Panc1 (cell line): ENCODE results near the gene AHSP. TPM values are rescaled to one million over a fixed set of nuclear protein-coding genes. Genes with fewer than 3 reads are reported as not detected.

Experiments
- ATAC-seq: fragments of 200-7000 bp; cut with Tn5 transposase; 2 replicates; pipeline ENCODE4 v1.9.1; 2020; ENCODE audit warnings: mild to moderate bottlenecking, moderate library complexity
- BruUV-seq: library from RNA; stranded (reverse); fragments of 400-500 nt; replicated peaks from 2 replicates; lab custom pipeline; 2021; lab: Mats Ljungman, UMichigan
- CTCF ChIA-PET: fragments of 300-600 bp; sonication (Branson Sonifier 250); formaldehyde crosslinking; loops from one replicate; lab custom pipeline; 2022; ENCODE audit warnings: antibody characterized with exemption; lab: Charles Lee
- POLR2A ChIA-PET: fragments of 300-600 bp; sonication (Branson Sonifier 250); formaldehyde crosslinking; loops from one replicate; lab custom pipeline; 2022; ENCODE audit warnings: antibody characterized with exemption; lab: Charles Lee
- DNase-seq: peaks from one replicate; pipeline ENCODE4 v3.0.0-alpha.2; 2010; ENCODE audit warnings: low read depth, low spot score
- H3K27ac ChIP-seq: 2 replicates; pipeline ENCODE4 v1.5.1; 2011; ENCODE audit warnings: mild to moderate bottlenecking, low read length, inconsistent platforms
- H3K27me3 ChIP-seq: fragments of 200-500 bp; sonication (Bioruptor generic); 2 replicates; pipeline ENCODE4 v1.6.0; 2014; ENCODE audit warnings: low read length, inconsistent platforms; ENCODE audit not compliant: control insufficient read depth, insufficient read depth
- H3K36me3 ChIP-seq: fragments of 200-500 bp; sonication (Bioruptor generic); 2 replicates; pipeline ENCODE4 v1.5.1; 2014; ENCODE audit warnings: inconsistent platforms, mild to moderate bottlenecking, low read length, moderate library complexity; ENCODE audit not compliant: control insufficient read depth, insufficient read depth
- H3K4me1 ChIP-seq: 2 replicates; pipeline ENCODE4 v1.5.1; 2011; ENCODE audit warnings: inconsistent platforms, mild to moderate bottlenecking, low read length, moderate library complexity; ENCODE audit not compliant: control insufficient read depth, insufficient read depth
- H3K4me3 ChIP-seq, 2 experiments: 2 replicates each; pipeline ENCODE4 v1.5.1; 2011 to 2012; ENCODE audit warnings: low read depth in 2 of 2, low read length in 2 of 2, mild to moderate bottlenecking in 2 of 2, inconsistent platforms in 1 of 2, moderate library complexity in 1 of 2
- H3K9me3 ChIP-seq: fragments of 200-500 bp; sonication (Bioruptor generic); 2 replicates; pipeline ENCODE4 v1.5.1; 2014; ENCODE audit warnings: low read depth, mild to moderate bottlenecking, inconsistent platforms, low read length, moderate library complexity; ENCODE audit not compliant: control insufficient read depth, insufficient read depth
- CTCF ChIP-seq: fragments of 450-650 bp; IDR thresholded peaks from 2 replicates; pipeline ENCODE4 v1.5.1; 2017; ENCODE audit warnings: mild to moderate bottlenecking
- POLR2AphosphoS5 ChIP-seq: IDR thresholded peaks from 2 replicates; pipeline ENCODE4 v1.6.1; 2012; ENCODE audit warnings: mild to moderate bottlenecking, low read depth, low read length, moderate library complexity
- SIN3A ChIP-seq: IDR thresholded peaks from 2 replicates; pipeline ENCODE4 v1.6.1; 2012; ENCODE audit warnings: low read depth, mild to moderate bottlenecking, low read length, moderate library complexity, borderline replicate concordance; ENCODE audit not compliant: insufficient read depth
- TCF7L2 ChIP-seq: IDR thresholded peaks from 2 replicates; pipeline ENCODE4 v1.6.1; 2011; ENCODE audit warnings: mild to moderate bottlenecking, low read depth, low read length, inconsistent platforms
- in situ Hi-C: cut with HindIII; loops from 2 replicates; pipeline ENCODE4 v1.10.0; 2016; ENCODE audit warnings: low sequenced_read_pairs, low pct_unique_long_range_greater_than_20kb
- intact Hi-C: fragments of 100-400 bp; cut with micrococcal nuclease; formaldehyde crosslinking; loops from one replicate; pipeline ENCODE4 v1.10.0; 2022; ENCODE audit not compliant: unreplicated experiment
- total RNA-seq: library from RNA; stranded (reverse); gene quantifications from one replicate; pipeline ENCODE4 v1.2.1, GENCODE V29; 2021; ENCODE audit not compliant: unreplicated experiment
- TF ChIP-seq, protein P1 (sequence below), 2 experiments: IDR thresholded peaks; 2 replicates each; pipeline ENCODE4 v1.6.1; 2011 to 2012; ENCODE audit warnings: low read depth in 2 of 2, control low read depth in 1 of 2, low read length in 1 of 2, mild to moderate bottlenecking in 1 of 2, moderate library complexity in 1 of 2; ENCODE audit not compliant: insufficient read depth in 1 of 2

AHSP gene
- total RNA-seq, 1 experiment from 2014 or later = not detected

DNA sequence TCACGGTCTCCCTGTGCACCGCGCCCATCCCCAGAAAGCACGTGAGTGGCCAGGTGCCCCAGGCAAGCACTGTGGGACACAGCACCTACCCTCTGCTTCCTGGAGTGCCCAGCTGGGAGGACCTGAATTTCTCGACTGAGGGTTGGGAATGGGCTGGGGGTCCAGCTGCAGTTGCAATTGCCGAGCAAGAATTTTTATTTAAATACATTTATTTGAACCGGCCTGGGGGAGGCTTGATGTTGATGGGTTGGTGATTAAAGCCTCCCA is 38.5 kb upstream of the AHSP start:
- no peak for ATAC-seq
- CTCF ChIA-PET = no interaction called here

GRCh38 chr16:31489616-31490584 is 37.8 kb upstream of the AHSP start:
- no peak for TF ChIP-seq TCF7L2
- no peak for TF ChIP-seq POLR2AphosphoS5
- TF ChIP-seq SIN3A = no peak
- TF ChIP-seq, protein P1, sequence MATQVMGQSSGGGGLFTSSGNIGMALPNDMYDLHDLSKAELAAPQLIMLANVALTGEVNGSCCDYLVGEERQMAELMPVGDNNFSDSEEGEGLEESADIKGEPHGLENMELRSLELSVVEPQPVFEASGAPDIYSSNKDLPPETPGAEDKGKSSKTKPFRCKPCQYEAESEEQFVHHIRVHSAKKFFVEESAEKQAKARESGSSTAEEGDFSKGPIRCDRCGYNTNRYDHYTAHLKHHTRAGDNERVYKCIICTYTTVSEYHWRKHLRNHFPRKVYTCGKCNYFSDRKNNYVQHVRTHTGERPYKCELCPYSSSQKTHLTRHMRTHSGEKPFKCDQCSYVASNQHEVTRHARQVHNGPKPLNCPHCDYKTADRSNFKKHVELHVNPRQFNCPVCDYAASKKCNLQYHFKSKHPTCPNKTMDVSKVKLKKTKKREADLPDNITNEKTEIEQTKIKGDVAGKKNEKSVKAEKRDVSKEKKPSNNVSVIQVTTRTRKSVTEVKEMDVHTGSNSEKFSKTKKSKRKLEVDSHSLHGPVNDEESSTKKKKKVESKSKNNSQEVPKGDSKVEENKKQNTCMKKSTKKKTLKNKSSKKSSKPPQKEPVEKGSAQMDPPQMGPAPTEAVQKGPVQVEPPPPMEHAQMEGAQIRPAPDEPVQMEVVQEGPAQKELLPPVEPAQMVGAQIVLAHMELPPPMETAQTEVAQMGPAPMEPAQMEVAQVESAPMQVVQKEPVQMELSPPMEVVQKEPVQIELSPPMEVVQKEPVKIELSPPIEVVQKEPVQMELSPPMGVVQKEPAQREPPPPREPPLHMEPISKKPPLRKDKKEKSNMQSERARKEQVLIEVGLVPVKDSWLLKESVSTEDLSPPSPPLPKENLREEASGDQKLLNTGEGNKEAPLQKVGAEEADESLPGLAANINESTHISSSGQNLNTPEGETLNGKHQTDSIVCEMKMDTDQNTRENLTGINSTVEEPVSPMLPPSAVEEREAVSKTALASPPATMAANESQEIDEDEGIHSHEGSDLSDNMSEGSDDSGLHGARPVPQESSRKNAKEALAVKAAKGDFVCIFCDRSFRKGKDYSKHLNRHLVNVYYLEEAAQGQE (IDR thresholded peaks at IDR 0.05; ENCODE audit: insufficient read depth in 1 of 2, low read depth in 2 of 2, low read length in 1 of 2) = no peak
- TF ChIP-seq CTCF = no peak
- Histone ChIP-seq H3K27ac (no peak overlapping the region), H3K9me3 (no peaks in the 10 kb centered on the region), H3K36me3 (no peaks in the 10 kb centered on the region; the same call in 1 of the 2 replicates), H3K27me3 (no peaks in the 10 kb centered on the region), H3K4me1 (no peaks in the 10 kb centered on the region), H3K4me3 (no peak overlapping the region)
- POLR2A ChIA-PET = no interaction called here
- intact Hi-C loops = loop anchor here (10.0 kb wide), 1 partner anchor 185 kb away; no protein-coding TSS in a partner anchor
- DNase-seq (no peak), ATAC-seq (no peak)
- CTCF ChIA-PET = no interaction called here
- TSS peak; percentile 24 for BruUV-seq
- in situ Hi-C loops = no loop called here

More for the DNA sequence above, 38.5 kb upstream of the AHSP start:
- no peaks in the 10 kb centered on the region for H3K4me1 ChIP-seq
- POLR2A ChIA-PET = no interaction called here
- BruUV-seq = no TSS peak
- no peak overlapping the region for H3K27ac ChIP-seq
- in situ Hi-C loops (no loop called here), intact Hi-C loops (loop anchor here (10.0 kb wide), 1 partner anchor 186 kb away; no protein-coding TSS in a partner anchor)
- H3K27me3 ChIP-seq = no peaks in the 10 kb centered on the region
- H3K4me3 ChIP-seq = no peak overlapping the region
- no peak for TF ChIP-seq SIN3A
- no peak for TF ChIP-seq CTCF
- no peak for TF ChIP-seq POLR2AphosphoS5
- TF ChIP-seq, protein P1 (IDR thresholded peaks at IDR 0.05; ENCODE audit: insufficient read depth in 1 of 2, low read depth in 2 of 2, low read length in 1 of 2) = no peak
- TF ChIP-seq TCF7L2 = no peak
- no peak for DNase-seq
- no peaks in the 10 kb centered on the region; the same call in 1 of the 2 replicates for H3K36me3 ChIP-seq
- no peaks in the 10 kb centered on the region for H3K9me3 ChIP-seq
